Measurements from ENCODE around the gene AKR7A2.

DNA sequence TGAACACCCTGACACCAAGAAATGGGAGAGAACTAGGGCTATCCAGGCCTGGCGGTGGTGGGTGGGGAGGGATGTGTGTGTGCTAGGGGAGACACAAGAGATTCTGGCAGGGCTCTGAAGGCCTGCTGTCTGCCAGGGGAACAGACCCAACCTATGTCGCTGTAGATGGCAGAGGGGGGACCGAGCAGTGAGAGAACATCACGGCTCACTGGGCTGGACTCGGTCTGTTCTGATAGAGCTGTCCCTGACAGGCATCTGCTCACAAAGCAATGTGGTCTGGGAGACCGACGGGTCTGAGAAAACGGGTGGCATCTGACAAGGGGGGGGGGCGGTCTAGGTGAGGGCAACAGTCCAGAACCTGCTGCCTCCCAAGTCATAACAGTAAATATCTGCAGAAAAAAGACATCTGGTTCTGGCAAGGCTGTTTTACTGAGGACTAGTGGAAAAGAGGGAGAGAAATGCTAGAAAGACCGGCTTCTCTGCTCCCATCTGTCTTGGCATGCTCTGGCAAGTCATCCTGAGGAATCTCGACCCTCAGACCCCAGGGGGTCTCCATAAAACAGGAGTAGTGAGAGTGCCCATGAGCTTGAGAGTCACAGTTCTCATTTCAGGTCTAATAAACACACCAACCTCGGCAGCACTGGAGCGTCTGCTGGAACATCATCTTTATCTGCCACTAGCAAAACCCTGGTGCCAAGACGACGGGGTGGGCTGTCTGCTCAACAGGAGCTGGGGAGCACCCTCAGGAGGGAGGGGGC is 36.7 kb upstream of the AKR7A2 start:
- no peak for TF ChIP-seq PTBP1 (IDR thresholded peaks at IDR 0.05; ENCODE audit: low read depth, low read length)
- TF ChIP-seq GABPB1 (CRISPR knock-in tag; IDR thresholded peaks at IDR 0.05): no peak
- TF ChIP-seq STAT5B (CRISPR knock-in tag; IDR thresholded peaks at IDR 0.05): no peak
- TF ChIP-seq, protein P1, sequence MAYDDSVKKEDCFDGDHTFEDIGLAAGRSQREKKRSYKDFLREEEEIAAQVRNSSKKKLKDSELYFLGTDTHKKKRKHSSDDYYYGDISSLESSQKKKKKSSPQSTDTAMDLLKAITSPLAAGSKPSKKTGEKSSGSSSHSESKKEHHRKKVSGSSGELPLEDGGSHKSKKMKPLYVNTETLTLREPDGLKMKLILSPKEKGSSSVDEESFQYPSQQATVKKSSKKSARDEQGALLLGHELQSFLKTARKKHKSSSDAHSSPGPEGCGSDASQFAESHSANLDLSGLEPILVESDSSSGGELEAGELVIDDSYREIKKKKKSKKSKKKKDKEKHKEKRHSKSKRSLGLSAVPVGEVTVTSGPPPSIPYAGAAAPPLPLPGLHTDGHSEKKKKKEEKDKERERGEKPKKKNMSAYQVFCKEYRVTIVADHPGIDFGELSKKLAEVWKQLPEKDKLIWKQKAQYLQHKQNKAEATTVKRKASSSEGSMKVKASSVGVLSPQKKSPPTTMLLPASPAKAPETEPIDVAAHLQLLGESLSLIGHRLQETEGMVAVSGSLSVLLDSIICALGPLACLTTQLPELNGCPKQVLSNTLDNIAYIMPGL (CRISPR knock-in tag; IDR thresholded peaks at IDR 0.05): no peak
- TF ChIP-seq NFYB (IDR thresholded peaks at IDR 0.05; ENCODE audit: extremely low read depth, insufficient read length): no peak
- TF ChIP-seq CEBPG (CRISPR knock-in tag; IDR thresholded peaks at IDR 0.05): no peak
- TF ChIP-seq CEBPG (tag; conservative IDR thresholded peaks at IDR 0.05 in 1 of 2, IDR thresholded peaks at IDR 0.05 in 1 of 2): no peak

All from K562 (cell line).